ENCODE data around the gene KRTAP10-3. TPM values are rescaled to one million over a fixed set of nuclear protein-coding genes. Genes with fewer than 3 reads are reported as not detected.

Gene KRTAP10-3
- total and polyA plus RNA-seq, 5 experiments from 2014 or later: not detected

GRCh38 chr21:44529011-44529421 lies 29.6 kb downstream of the KRTAP10-3 start:
- POLR2A ChIA-PET: interaction anchor here (0.6 kb wide), 1 partner anchor 98 kb away, joined by 3 read pairs; no protein-coding TSS in a partner anchor
- DNase-seq (peak in 1 of 10 donors; percentile 41), ATAC-seq (no peak)
- Mint-ChIP-seq H3K4me1 (peaks cover 0 to 8% (median 1%) of the 10 kb centered on the region in 4 donors), H3K4me3 (no peak overlapping the region), H3K9me3 (no peaks in the 10 kb centered on the region), H3K27me3 (peaks cover 0 to 6% (median 0%) of the 10 kb centered on the region in 5 donors), H3K36me3 (no peaks in the 10 kb centered on the region), H3K27ac (peak overlapping the region in 2 of 10 donors; percentile 32 to 76)

DNA sequence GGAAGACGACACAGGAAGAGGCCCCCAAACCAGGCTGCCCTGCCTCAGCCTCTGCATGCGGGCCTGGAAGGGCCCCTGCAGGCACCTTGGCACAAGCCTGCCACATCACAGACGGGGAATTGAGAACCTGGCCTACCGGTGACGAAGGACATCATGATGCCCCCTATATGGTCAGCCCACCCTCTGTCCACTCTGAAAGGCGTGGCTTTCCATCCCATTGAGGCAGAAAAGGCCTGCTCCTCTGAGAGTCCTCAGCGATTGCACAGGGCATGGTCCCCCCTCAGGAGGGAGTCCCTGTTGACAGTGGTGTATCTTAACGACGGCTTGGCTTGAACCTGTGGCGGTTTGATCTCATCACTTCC lies 30.0 kb downstream of the KRTAP10-3 start:
- ATAC-seq (no peak), DNase-seq (no peak)
- Mint-ChIP-seq H3K9me3 (no peaks in the 10 kb centered on the region), H3K27me3 (peaks cover 0 to 6% (median 0%) of the 10 kb centered on the region in 5 donors), H3K4me1 (peaks cover 0 to 8% (median 1%) of the 10 kb centered on the region in 4 donors), H3K36me3 (no peaks in the 10 kb centered on the region), H3K4me3 (no peak overlapping the region), H3K27ac (peak overlapping the region in 1 of 10 donors; percentile 32)
- POLR2A ChIA-PET: interaction anchor here (0.6 kb wide), 1 partner anchor 98 kb away, joined by 3 read pairs; no protein-coding TSS in a partner anchor

- Mint-ChIP-seq H3K4me1 (peaks cover 0 to 8% (median 1%) of the 10 kb centered on the region in 4 donors), H3K36me3 (no peaks in the 10 kb centered on the region), H3K27me3 (peaks cover 0 to 6% (median 0%) of the 10 kb centered on the region in 5 donors), H3K9me3 (no peaks in the 10 kb centered on the region), H3K4me3 (no peak overlapping the region), H3K27ac (peak overlapping the region in 3 of 10 donors; percentile 10 to 46 (median 43))
- ATAC-seq (no peak), DNase-seq (peak in 1 of 10 donors; percentile 34)
- POLR2A ChIA-PET: no interaction called here
Observed at GRCh38 chr21:44527983-44528633, 30.5 kb downstream of the KRTAP10-3 start.

- peak in 1 of 10 donors; percentile 42 for DNase-seq
- Mint-ChIP-seq H3K9me3 (no peaks in the 10 kb centered on the region), H3K4me3 (no peak overlapping the region), H3K36me3 (no peaks in the 10 kb centered on the region), H3K4me1 (peaks cover 0 to 8% (median 1%) of the 10 kb centered on the region in 4 donors), H3K27me3 (peaks cover 0 to 6% (median 0%) of the 10 kb centered on the region in 5 donors), H3K27ac (peak overlapping the region in 1 of 10 donors; percentile 46)
- no peak for ATAC-seq
- POLR2A ChIA-PET: no interaction called here
Observed at GRCh38 chr21:44527156-44527982, 31.2 kb downstream of the KRTAP10-3 start.

DNA sequence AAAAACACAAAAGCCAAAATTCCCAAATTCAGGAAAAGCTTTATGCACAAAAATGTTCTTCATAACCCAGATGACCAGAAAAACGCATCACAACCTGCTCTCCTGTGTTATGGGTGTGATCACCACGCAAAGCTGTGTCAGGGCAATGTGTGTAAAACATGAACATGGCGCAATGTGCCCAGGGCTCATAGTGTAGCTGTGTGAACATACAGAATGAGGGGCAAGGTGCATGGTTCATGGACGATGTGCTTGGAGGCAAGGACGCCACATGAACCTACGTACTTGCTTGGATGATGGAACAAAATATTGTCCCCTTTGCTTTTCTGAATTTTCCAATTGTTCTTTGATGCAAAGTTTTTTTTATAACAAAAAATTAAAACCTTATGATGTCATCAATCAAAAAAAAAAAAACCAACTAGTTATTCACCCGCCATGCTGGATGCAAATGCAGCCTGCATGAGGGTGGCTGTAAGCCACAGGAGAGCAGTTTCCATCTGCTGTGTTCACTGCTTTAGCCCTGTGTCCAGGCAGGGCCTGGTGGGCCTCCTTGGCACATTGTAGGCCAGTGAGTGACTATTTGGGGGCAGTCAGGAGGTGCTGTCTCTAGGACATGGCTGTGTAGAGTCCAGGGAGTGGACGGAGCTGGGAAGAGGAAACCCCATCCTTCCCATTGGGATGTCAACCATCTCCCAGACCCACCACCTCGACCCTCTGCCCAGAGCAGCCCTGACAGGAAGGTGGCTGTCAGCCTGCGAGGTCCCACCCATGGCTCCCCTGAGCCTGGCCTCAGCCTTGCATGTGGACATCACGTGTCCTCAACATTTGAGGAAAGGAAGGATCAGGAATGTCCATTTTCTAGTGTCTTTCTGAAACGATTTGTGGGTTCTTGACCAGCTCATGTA lies 32.2 kb downstream of the KRTAP10-3 start:
- H3K27me3 Mint-ChIP-seq: peaks cover 0 to 6% (median 0%) of the 10 kb centered on the region in 5 donors

GRCh38 chr21:44525391-44526095 lies 33.1 kb downstream of the KRTAP10-3 start:
- Mint-ChIP-seq H3K4me3 (no peak overlapping the region), H3K36me3 (no peaks in the 10 kb centered on the region), H3K27me3 (peaks cover 0 to 5% (median 0%) of the 10 kb centered on the region in 5 donors), H3K27ac (no peak overlapping the region), H3K4me1 (peaks cover 0 to 8% (median 1%) of the 10 kb centered on the region in 4 donors), H3K9me3 (no peaks in the 10 kb centered on the region)
- no peak for DNase-seq
- POLR2A ChIA-PET: no interaction called here
- no peak for ATAC-seq

More for the DNA sequence above, 32.2 kb downstream of the KRTAP10-3 start:
- POLR2A ChIA-PET: interaction anchor here (0.7 kb wide), 1 partner anchor 84 kb away, joined by 4 read pairs; no protein-coding TSS in a partner anchor
- DNase-seq: no peak
- Mint-ChIP-seq H3K27ac (no peak overlapping the region), H3K36me3 (no peaks in the 10 kb centered on the region), H3K4me1 (peaks cover 0 to 8% (median 1%) of the 10 kb centered on the region in 4 donors), H3K4me3 (no peak overlapping the region), H3K9me3 (no peaks in the 10 kb centered on the region)
- no peak for ATAC-seq

GRCh38 chr21:44524414-44525371 lies 33.9 kb downstream of the KRTAP10-3 start:
- peaks cover 0 to 5% (median 0%) of the 10 kb centered on the region in 4 donors for H3K4me1 Mint-ChIP-seq

GRCh38 chr21:44523567-44524413 lies 34.8 kb downstream of the KRTAP10-3 start:
- no peaks in the 10 kb centered on the region for H3K9me3 Mint-ChIP-seq
- POLR2A ChIA-PET: no interaction called here
- ATAC-seq: no peak

More at GRCh38 chr21:44524414-44525371, 33.9 kb downstream of the KRTAP10-3 start:
- Mint-ChIP-seq H3K4me3 (no peak overlapping the region), H3K36me3 (no peaks in the 10 kb centered on the region), H3K9me3 (no peaks in the 10 kb centered on the region), H3K27ac (no peak overlapping the region), H3K27me3 (no peaks in the 10 kb centered on the region)
- DNase-seq: no peak
- POLR2A ChIA-PET: no interaction called here
- ATAC-seq: no peak

GRCh38 chr21:44522753-44523204 lies 35.8 kb downstream of the KRTAP10-3 start:
- Mint-ChIP-seq H3K27ac (no peak overlapping the region), H3K4me3 (no peak overlapping the region), H3K9me3 (no peaks in the 10 kb centered on the region), H3K36me3 (no peaks in the 10 kb centered on the region), H3K4me1 (peaks cover 0 to 4% (median 0%) of the 10 kb centered on the region in 4 donors), H3K27me3 (peaks cover 0 to 1% (median 0%) of the 10 kb centered on the region in 5 donors)
- DNase-seq: no peak
- ATAC-seq: no peak
- POLR2A ChIA-PET: no interaction called here

More at GRCh38 chr21:44523567-44524413, 34.8 kb downstream of the KRTAP10-3 start:
- Mint-ChIP-seq H3K4me1 (peaks cover 0 to 2% (median 0%) of the 10 kb centered on the region in 4 donors), H3K4me3 (no peak overlapping the region), H3K27me3 (no peaks in the 10 kb centered on the region), H3K27ac (no peak overlapping the region), H3K36me3 (no peaks in the 10 kb centered on the region)
- DNase-seq: no peak
